WTC11 (cell line): Measurements from ENCODE around the gene RAPGEF3.

Experiments used
- ELF4 ChIP-seq: sonication (generic); formaldehyde crosslinking; IDR thresholded peaks from 2 replicates; pipeline ENCODE4 v1.8.1; 2022; ENCODE audit warnings: low read depth, mild to moderate bottlenecking, moderate library complexity, missing genetic modification reagents
- ESRRA ChIP-seq: sonication (generic); formaldehyde crosslinking; IDR thresholded peaks from 2 replicates; pipeline ENCODE4 v1.8.1; 2022; ENCODE audit warnings: mild to moderate bottlenecking, missing genetic modification reagents, borderline replicate concordance
- ETV6 ChIP-seq: sonication (generic); formaldehyde crosslinking; IDR thresholded peaks from 2 replicates; pipeline ENCODE4 v1.8.1; 2022; ENCODE audit warnings: mild to moderate bottlenecking, missing genetic modification reagents
- TP53 ChIP-seq: sonication (generic); formaldehyde crosslinking; IDR thresholded peaks from 2 replicates; pipeline ENCODE4 v1.8.1; 2023; ENCODE audit warnings: mild to moderate bottlenecking, missing genetic modification reagents
- TF ChIP-seq, protein P1 (sequence below): fragments of 200-600 bp; IDR thresholded peaks from 2 replicates; pipeline ENCODE4 v1.8.0; 2022; ENCODE audit warnings: antibody characterized with exemption
- TF ChIP-seq, protein P2 (sequence below): sonication (generic); formaldehyde crosslinking; IDR thresholded peaks from 2 replicates; pipeline ENCODE4 v1.8.0; 2022; ENCODE audit warnings: mild to moderate bottlenecking, missing genetic modification reagents

GRCh38 chr12:47793015-47793681, 34.5 kb upstream of the RAPGEF3 start:
- TF ChIP-seq, protein P1, sequence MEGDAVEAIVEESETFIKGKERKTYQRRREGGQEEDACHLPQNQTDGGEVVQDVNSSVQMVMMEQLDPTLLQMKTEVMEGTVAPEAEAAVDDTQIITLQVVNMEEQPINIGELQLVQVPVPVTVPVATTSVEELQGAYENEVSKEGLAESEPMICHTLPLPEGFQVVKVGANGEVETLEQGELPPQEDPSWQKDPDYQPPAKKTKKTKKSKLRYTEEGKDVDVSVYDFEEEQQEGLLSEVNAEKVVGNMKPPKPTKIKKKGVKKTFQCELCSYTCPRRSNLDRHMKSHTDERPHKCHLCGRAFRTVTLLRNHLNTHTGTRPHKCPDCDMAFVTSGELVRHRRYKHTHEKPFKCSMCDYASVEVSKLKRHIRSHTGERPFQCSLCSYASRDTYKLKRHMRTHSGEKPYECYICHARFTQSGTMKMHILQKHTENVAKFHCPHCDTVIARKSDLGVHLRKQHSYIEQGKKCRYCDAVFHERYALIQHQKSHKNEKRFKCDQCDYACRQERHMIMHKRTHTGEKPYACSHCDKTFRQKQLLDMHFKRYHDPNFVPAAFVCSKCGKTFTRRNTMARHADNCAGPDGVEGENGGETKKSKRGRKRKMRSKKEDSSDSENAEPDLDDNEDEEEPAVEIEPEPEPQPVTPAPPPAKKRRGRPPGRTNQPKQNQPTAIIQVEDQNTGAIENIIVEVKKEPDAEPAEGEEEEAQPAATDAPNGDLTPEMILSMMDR, result no peak
- no peak for TF ChIP-seq ELF4 (CRISPR knock-in tag)
- TF ChIP-seq TP53 (CRISPR knock-in tag), result no peak
- TF ChIP-seq, protein P2, sequence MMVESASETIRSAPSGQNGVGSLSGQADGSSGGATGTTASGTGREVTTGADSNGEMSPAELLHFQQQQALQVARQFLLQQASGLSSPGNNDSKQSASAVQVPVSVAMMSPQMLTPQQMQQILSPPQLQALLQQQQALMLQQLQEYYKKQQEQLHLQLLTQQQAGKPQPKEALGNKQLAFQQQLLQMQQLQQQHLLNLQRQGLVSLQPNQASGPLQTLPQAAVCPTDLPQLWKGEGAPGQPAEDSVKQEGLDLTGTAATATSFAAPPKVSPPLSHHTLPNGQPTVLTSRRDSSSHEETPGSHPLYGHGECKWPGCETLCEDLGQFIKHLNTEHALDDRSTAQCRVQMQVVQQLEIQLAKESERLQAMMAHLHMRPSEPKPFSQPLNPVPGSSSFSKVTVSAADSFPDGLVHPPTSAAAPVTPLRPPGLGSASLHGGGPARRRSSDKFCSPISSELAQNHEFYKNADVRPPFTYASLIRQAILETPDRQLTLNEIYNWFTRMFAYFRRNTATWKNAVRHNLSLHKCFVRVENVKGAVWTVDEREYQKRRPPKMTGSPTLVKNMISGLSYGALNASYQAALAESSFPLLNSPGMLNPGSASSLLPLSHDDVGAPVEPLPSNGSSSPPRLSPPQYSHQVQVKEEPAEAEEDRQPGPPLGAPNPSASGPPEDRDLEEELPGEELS, result no peak
- TF ChIP-seq ESRRA (CRISPR knock-in tag), result no peak
- no peak for TF ChIP-seq ETV6
